ENCODE measurements around the gene ARHGAP27. TPM values are rescaled to one million over a fixed set of nuclear protein-coding genes. Genes with fewer than 3 reads are reported as not detected.
A peak's percentile ranks its signal among the peaks of the same experiment; 100 is the strongest.

Gene ARHGAP27
- total and polyA plus RNA-seq, 2 of the 13 experiments (the other 11 are each of a cell fraction or from before 2014, with no cell fraction given) = 15.5 to 18.9 TPM

GRCh38 chr17:45428050-45428617 lies 4.5 kb downstream of the ARHGAP27 start (continued):
- TF ChIP-seq POGK (CRISPR knock-in tag; conservative IDR thresholded peaks at IDR 0.05) = peak; percentile 56; the same call in 1 of the 2 replicates
- TF ChIP-seq HNF1B (CRISPR knock-in tag; IDR thresholded peaks at IDR 0.05) = peak; percentile 58; the same call in 1 of the 2 replicates
- TF ChIP-seq CENPT (CRISPR knock-in tag; IDR thresholded peaks at IDR 0.05; ENCODE audit: low read depth) = no peak
- no peak for TF ChIP-seq ZBTB38 (CRISPR knock-in tag; IDR thresholded peaks at IDR 0.05)
- TF ChIP-seq ZNF484 (CRISPR knock-in tag; IDR thresholded peaks at IDR 0.05; ENCODE audit: borderline replicate concordance, low read depth) = no peak
- TF ChIP-seq ZKSCAN5 (CRISPR knock-in tag; IDR thresholded peaks at IDR 0.05) = no peak
- TF ChIP-seq ZNF891 (CRISPR knock-in tag; IDR thresholded peaks at IDR 0.05) = 0 out of 2 replicates have a peak, but pooled peaks have one; percentile 51
- no peak for TF ChIP-seq ZNF550 (CRISPR knock-in tag; IDR thresholded peaks at IDR 0.05; ENCODE audit: borderline replicate concordance)
- peak; percentile 56; the same call in 1 of the 2 replicates for TF ChIP-seq ARID4A (CRISPR knock-in tag; IDR thresholded peaks at IDR 0.05; ENCODE audit: borderline replicate concordance)
- TF ChIP-seq XBP1 (CRISPR knock-in tag; IDR thresholded peaks at IDR 0.05) = no peak
- no peak for TF ChIP-seq ZNF546 (CRISPR knock-in tag; conservative IDR thresholded peaks at IDR 0.05)
- no peak for TF ChIP-seq ZNF282 (IDR thresholded peaks at IDR 0.05; ENCODE audit: partially characterized antibody)
- no peak for TF ChIP-seq ZNF337 (CRISPR knock-in tag; IDR thresholded peaks at IDR 0.05; ENCODE audit: borderline replicate concordance, low read depth)
- TF ChIP-seq IRF2 (CRISPR knock-in tag; IDR thresholded peaks at IDR 0.05) = peak; percentile 58
- no peak for TF ChIP-seq ZNF672 (CRISPR knock-in tag; IDR thresholded peaks at IDR 0.05)
- peak; percentile 67; the same call in 1 of the 2 replicates for TF ChIP-seq MIXL1 (CRISPR knock-in tag; IDR thresholded peaks at IDR 0.05)
- no peak; the same call in 1 of the 2 replicates for TF ChIP-seq ZNF263 (CRISPR knock-in tag; IDR thresholded peaks at IDR 0.05)
- TF ChIP-seq ZMYM2 (CRISPR knock-in tag; IDR thresholded peaks at IDR 0.05) = 0 out of 2 replicates have a peak, but pooled peaks have one; percentile 53
- no peak for TF ChIP-seq NCOR1 (IDR thresholded peaks at IDR 0.05; ENCODE audit: borderline replicate concordance, low read length)
- TF ChIP-seq ZNF644 (CRISPR knock-in tag; IDR thresholded peaks at IDR 0.05; ENCODE audit: low read depth) = no peak
- TF ChIP-seq ZNF543 (CRISPR knock-in tag; IDR thresholded peaks at IDR 0.05) = no peak
- TF ChIP-seq RBM22 (optimal IDR thresholded peaks at IDR 0.05; ENCODE audit: low read length) = no peak
- TF ChIP-seq ZNF569 (CRISPR knock-in tag; IDR thresholded peaks at IDR 0.05; ENCODE audit: borderline replicate concordance) = no peak
- no peak for TF ChIP-seq NCOA1 (CRISPR knock-in tag; IDR thresholded peaks at IDR 0.05)
- no peak for TF ChIP-seq RCOR2 (CRISPR knock-in tag; IDR thresholded peaks at IDR 0.05)

Measured in HepG2 (cell line).